HAP-1 (cell line): ENCODE results near the gene ATP10A.

Source experiments
- DNase-seq, 2 experiments: peaks; one replicate each; pipeline ENCODE4 v3.0.0-alpha.2; 2016 to 2020; ENCODE audit warnings: low spot score in 2 of 2
- H3K27me3 ChIP-seq: fragments of 250-450 bp; sonication (Bioruptor Pico); 2 replicates; pipeline ENCODE4 v1.5.1; 2020; ENCODE audit warnings: low read depth, mild to moderate bottlenecking, moderate library complexity
- H3K36me3 ChIP-seq: fragments of 250-450 bp; sonication (Bioruptor Pico); replicated peaks from 2 replicates; pipeline ENCODE4 v1.5.1; 2020; ENCODE audit warnings: mild to moderate bottlenecking
- H3K4me1 ChIP-seq: fragments of 250-450 bp; sonication (Bioruptor Pico); 2 replicates; pipeline ENCODE4 v1.5.1; 2020; ENCODE audit warnings: mild to moderate bottlenecking
- H3K4me3 ChIP-seq: fragments of 250-450 bp; sonication (Bioruptor Pico); 2 replicates; pipeline ENCODE4 v1.5.1; 2020; ENCODE audit warnings: mild to moderate bottlenecking, moderate library complexity
- H3K9me3 ChIP-seq: fragments of 250-450 bp; sonication (Bioruptor Pico); 2 replicates; pipeline ENCODE4 v1.5.1; 2020; ENCODE audit warnings: mild to moderate bottlenecking, moderate library complexity
- in situ Hi-C: fragments of 300-500 bp; cut with MboI; formaldehyde crosslinking; loops from 3 replicates; pipeline ENCODE4 v1.14.3; 2020; ENCODE audit warnings: low sequenced_read_pairs, inconsistent platforms, mixed read lengths

Gene ATP10A

DNA sequence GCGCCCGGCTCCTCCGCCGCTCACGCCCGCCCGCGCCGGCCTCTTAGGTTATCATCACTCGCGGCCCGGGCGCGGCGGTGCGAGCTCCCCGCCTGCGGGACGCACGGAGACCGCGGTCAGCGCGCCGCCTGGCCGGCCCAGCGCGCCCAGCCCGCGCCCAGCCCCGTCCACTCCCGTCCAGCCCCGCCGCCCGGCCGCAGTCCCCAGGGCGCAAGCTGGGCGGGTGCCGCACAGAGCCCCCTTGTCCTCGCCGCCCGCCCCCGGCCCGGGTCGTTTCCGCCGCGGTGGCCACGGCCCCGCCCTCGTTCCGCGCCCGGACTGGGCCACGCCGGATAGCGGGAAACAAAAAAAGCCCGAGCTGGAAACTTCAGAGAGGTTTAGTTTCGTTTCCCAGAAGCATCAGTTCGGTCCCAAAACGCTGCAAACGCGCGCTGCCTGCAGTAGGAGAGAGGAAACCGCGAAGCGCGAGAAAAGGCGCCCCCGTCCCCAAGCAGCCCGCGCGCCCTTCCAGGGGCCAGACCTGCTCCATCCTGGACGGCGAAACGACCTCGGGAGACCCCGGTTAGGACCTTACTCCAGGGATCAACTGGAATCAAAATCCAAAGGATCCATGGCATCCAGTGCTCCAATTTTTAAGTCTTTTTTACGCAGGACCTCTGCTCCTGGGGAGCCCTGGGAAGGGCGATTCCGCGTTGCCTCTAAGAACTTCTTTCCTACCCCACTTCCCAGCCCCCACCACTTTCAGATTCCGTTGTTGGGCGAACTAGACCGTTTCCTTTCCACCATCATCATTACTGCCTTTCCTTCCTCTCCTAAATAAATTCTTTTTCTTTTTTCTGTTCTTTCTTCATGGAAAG lies at the start of gene ATP10A:
ATP10A (minus strand) TSS at position 217 of the 857 bp plus-strand sequence. CDS start 231 bp downstream, outside the sequence.
- Histone ChIP-seq H3K4me1 (peaks cover 23% of the 10 kb centered on the region), H3K9me3 (no peaks in the 10 kb centered on the region), H3K4me3 (peak within 1 kb of the TSS; percentile 68), H3K36me3 (peaks cover 8% of the 10 kb centered on the region; the same call in 1 of the 2 replicates), H3K27me3 (no peaks in the 10 kb centered on the region)
- DNase-seq, result peak; percentile 39 to 63
- in situ Hi-C loops, result no loop called here

GRCh38 chr15:25912035-25912434 lies 48.9 kb upstream of the ATP10A start:
- no peaks in the 10 kb centered on the region for H3K4me1 ChIP-seq
- H3K9me3 ChIP-seq, result no peaks in the 10 kb centered on the region
- DNase-seq, result no peak
- in situ Hi-C loops, result no loop called here
- H3K4me3 ChIP-seq, result no peak overlapping the region
- H3K27me3 ChIP-seq, result no peaks in the 10 kb centered on the region
- H3K36me3 ChIP-seq, result no peaks in the 10 kb centered on the region

GRCh38 chr15:25910832-25911231 lies 47.7 kb upstream of the ATP10A start:
- no peaks in the 10 kb centered on the region for H3K9me3 ChIP-seq
- no peak for DNase-seq
- no peak overlapping the region for H3K4me3 ChIP-seq
- no peaks in the 10 kb centered on the region for H3K36me3 ChIP-seq
- H3K27me3 ChIP-seq, result no peaks in the 10 kb centered on the region
- in situ Hi-C loops, result no loop called here
- H3K4me1 ChIP-seq, result no peaks in the 10 kb centered on the region

DNA sequence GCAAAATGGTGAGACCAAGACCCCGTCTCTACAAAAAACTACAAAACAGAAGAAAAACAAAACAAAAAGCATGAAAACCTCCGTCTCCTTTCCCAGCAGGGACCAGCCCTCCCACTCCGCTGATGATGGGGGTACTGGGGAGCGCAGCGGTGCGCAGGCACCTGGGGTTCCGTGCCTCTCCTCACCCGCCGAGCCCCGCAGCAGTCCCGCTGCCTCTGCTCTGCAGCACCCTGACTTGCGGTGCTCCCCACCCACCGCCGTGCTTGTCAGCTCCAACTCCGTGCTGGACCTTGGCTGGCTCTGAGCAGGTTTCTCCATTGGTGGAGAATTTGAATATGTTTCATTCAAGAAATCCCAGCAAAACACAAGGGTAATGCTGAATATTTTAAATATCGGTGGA lies 46.7 kb upstream of the ATP10A start:
- Histone ChIP-seq H3K27me3 (no peaks in the 10 kb centered on the region), H3K4me1 (no peaks in the 10 kb centered on the region), H3K9me3 (no peaks in the 10 kb centered on the region), H3K36me3 (no peaks in the 10 kb centered on the region), H3K4me3 (no peak overlapping the region)
- DNase-seq, result no peak
- in situ Hi-C loops, result no loop called here

GRCh38 chr15:25909325-25909724 lies 46.2 kb upstream of the ATP10A start:
- no peak for DNase-seq
- in situ Hi-C loops, result no loop called here
- Histone ChIP-seq H3K27me3 (no peaks in the 10 kb centered on the region), H3K4me3 (no peak overlapping the region), H3K9me3 (no peaks in the 10 kb centered on the region), H3K4me1 (no peaks in the 10 kb centered on the region), H3K36me3 (no peaks in the 10 kb centered on the region)

- Histone ChIP-seq H3K4me1 (no peaks in the 10 kb centered on the region), H3K27me3 (no peaks in the 10 kb centered on the region), H3K4me3 (no peak overlapping the region), H3K9me3 (no peaks in the 10 kb centered on the region), H3K36me3 (no peaks in the 10 kb centered on the region)
- in situ Hi-C loops, result no loop called here
- DNase-seq, result no peak
Observed at GRCh38 chr15:25905140-25905539, 42.0 kb upstream of the ATP10A start.

GRCh38 chr15:25903024-25903581 lies 40.0 kb upstream of the ATP10A start:
- Histone ChIP-seq H3K4me1 (no peaks in the 10 kb centered on the region), H3K9me3 (no peaks in the 10 kb centered on the region), H3K27me3 (no peaks in the 10 kb centered on the region), H3K36me3 (no peaks in the 10 kb centered on the region), H3K4me3 (no peak overlapping the region)
- DNase-seq, result no peak
- in situ Hi-C loops, result no loop called here

- H3K4me3 ChIP-seq, result no peak overlapping the region
- H3K9me3 ChIP-seq, result no peaks in the 10 kb centered on the region
- no peaks in the 10 kb centered on the region for H3K36me3 ChIP-seq
- in situ Hi-C loops, result no loop called here
- H3K27me3 ChIP-seq, result no peaks in the 10 kb centered on the region
- no peaks in the 10 kb centered on the region for H3K4me1 ChIP-seq
- no peak for DNase-seq
Observed at GRCh38 chr15:25901811-25902605, 38.9 kb upstream of the ATP10A start.

DNA sequence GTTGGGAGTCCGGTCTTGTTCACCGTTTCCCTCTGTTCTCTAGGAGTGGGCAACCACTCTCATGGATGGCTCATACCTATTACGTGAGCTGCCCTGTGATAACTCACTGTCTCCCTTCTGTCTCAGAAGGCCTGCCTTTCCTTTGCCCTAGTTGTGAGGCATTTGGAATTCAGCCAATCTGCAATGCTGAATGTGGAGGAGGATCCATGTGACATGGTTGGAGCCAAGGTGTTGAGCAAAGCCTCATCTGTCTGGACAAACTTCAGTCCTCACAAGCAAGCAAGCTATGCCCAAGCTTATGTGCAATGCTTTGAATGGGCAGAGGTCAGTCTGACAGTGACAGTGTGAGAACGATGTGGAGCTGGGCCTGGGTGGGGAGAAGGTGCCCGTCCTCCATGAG lies 37.8 kb upstream of the ATP10A start:
- no peaks in the 10 kb centered on the region for H3K9me3 ChIP-seq
- no peaks in the 10 kb centered on the region for H3K27me3 ChIP-seq
- H3K36me3 ChIP-seq, result no peaks in the 10 kb centered on the region
- in situ Hi-C loops, result no loop called here
- no peak for DNase-seq
- no peaks in the 10 kb centered on the region for H3K4me1 ChIP-seq
- no peak overlapping the region for H3K4me3 ChIP-seq

GRCh38 chr15:25900431-25900830 lies 37.3 kb upstream of the ATP10A start:
- Histone ChIP-seq H3K9me3 (no peaks in the 10 kb centered on the region), H3K4me3 (no peak overlapping the region), H3K36me3 (no peaks in the 10 kb centered on the region), H3K27me3 (no peaks in the 10 kb centered on the region), H3K4me1 (no peaks in the 10 kb centered on the region)
- in situ Hi-C loops, result no loop called here
- DNase-seq, result no peak

DNA sequence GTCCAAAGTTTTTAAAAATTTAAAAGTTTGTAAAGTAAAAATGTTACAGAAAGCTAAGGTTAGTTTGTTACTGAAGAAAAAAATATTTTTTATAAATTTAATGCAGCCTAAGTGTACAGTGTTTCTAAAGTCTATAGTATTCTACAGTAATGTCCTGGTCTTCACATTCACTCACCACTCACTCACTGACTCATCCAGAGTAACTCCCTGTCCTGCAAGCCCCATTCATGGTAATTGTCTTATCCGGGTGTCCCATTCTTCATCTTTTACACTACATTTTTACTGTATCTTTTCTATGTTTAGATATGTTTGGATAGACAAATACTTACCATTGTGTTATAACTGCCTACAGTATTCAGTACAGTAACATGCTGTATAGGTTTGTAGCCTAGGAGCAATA lies 36.7 kb upstream of the ATP10A start:
- DNase-seq, result no peak
- H3K4me1 ChIP-seq, result no peaks in the 10 kb centered on the region
- H3K9me3 ChIP-seq, result no peaks in the 10 kb centered on the region
- H3K27me3 ChIP-seq, result no peaks in the 10 kb centered on the region
- H3K36me3 ChIP-seq, result no peaks in the 10 kb centered on the region
- in situ Hi-C loops, result no loop called here
- H3K4me3 ChIP-seq, result no peak overlapping the region

- H3K9me3 ChIP-seq, result no peaks in the 10 kb centered on the region
- in situ Hi-C loops, result no loop called here
- DNase-seq, result no peak
Observed at GRCh38 chr15:25897658-25898057, 34.5 kb upstream of the ATP10A start.

GRCh38 chr15:25894371-25894902 lies 31.3 kb upstream of the ATP10A start:
- no peaks in the 10 kb centered on the region for H3K36me3 ChIP-seq
- no peaks in the 10 kb centered on the region for H3K9me3 ChIP-seq
- H3K4me1 ChIP-seq, result no peaks in the 10 kb centered on the region
- in situ Hi-C loops, result no loop called here
- no peaks in the 10 kb centered on the region for H3K27me3 ChIP-seq
- no peak overlapping the region for H3K4me3 ChIP-seq
- no peak for DNase-seq

More at GRCh38 chr15:25897658-25898057, 34.5 kb upstream of the ATP10A start:
- Histone ChIP-seq H3K36me3 (no peaks in the 10 kb centered on the region), H3K27me3 (no peaks in the 10 kb centered on the region), H3K4me3 (no peak overlapping the region), H3K4me1 (no peaks in the 10 kb centered on the region)

DNA sequence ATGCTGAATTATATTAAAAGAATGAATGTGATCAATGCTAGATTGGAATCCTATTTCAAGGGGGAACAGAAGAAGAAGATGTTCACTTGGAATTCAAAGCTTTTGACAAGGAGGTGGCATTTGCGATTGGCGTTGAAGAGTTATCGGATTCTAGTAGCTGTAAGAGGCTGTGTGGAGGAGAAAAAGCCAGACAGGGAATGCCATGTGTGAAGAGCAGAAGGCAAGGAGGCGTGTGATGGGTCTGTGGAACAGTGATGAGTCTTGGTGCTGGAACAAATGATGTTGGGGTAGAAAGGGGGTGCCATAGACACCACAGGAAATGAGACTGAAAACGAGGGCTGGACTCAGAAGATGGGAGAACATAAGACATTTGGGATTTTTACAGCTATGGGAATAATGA lies 30.5 kb upstream of the ATP10A start:
- DNase-seq, result no peak
- Histone ChIP-seq H3K4me1 (no peaks in the 10 kb centered on the region), H3K4me3 (no peak overlapping the region), H3K27me3 (no peaks in the 10 kb centered on the region), H3K9me3 (no peaks in the 10 kb centered on the region), H3K36me3 (no peaks in the 10 kb centered on the region)
- in situ Hi-C loops, result no loop called here
